SK-N-SH (cell line): ENCODE data around the gene ZNF275. TPM values are rescaled to one million over a fixed set of nuclear protein-coding genes. Genes with fewer than 3 reads are reported as not detected.

Source experiments
- CTCF ChIA-PET: fragments of 300-600, 350-600 bp; formaldehyde crosslinking; extraction: SDS; loops from one replicate; lab custom pipeline; 2021; lab: Yijun Ruan, JAX
- POLR2A ChIA-PET: fragments of 350-600 bp; sonication (Branson Sonifier 250); formaldehyde crosslinking; extraction: SDS; loops from one replicate; lab custom pipeline; 2020; ENCODE audit warnings: antibody characterized with exemption, inconsistent platforms; lab: Yijun Ruan, JAX
- DNase-seq: peaks from one replicate; pipeline ENCODE4 v3.0.0; 2012
- H2AFZ ChIP-seq: fragments of 200-600 bp; sonication (generic); 2 replicates; pipeline ENCODE4 v1.8.1; 2016; ENCODE audit warnings: antibody characterized with exemption, mild to moderate bottlenecking, low read depth
- H3F3A ChIP-seq: fragments of 200-600 bp; sonication (generic); replicated peaks from 2 replicates; pipeline ENCODE3; 2016; ENCODE audit warnings: antibody characterized with exemption, mild to moderate bottlenecking; ENCODE audit not compliant: insufficient read depth
- H3K27ac ChIP-seq, 2 experiments: fragments of 200-500 bp in 1 of 2; fragments of 200-600 bp in 1 of 2; sonication (Bioruptor generic) in 1 of 2; sonication (generic), shearing (Covaris generic) in 1 of 2; 2 replicates each; pipeline versions ENCODE4 v1.5.1 to v1.6.1; 2014 to 2016; ENCODE audit warnings: low read depth in 2 of 2, inconsistent platforms in 1 of 2, low read length in 1 of 2, mild to moderate bottlenecking in 1 of 2, mixed read lengths in 1 of 2
- H3K27me3 ChIP-seq: fragments of 200-600 bp; sonication (generic), shearing (Covaris generic); 2 replicates; pipeline ENCODE4 v1.6.1; 2016; ENCODE audit warnings: mixed run types; ENCODE audit not compliant: insufficient read depth
- H3K36me3 ChIP-seq, 2 experiments: fragments of 200-500 bp in 1 of 2; fragments of 200-600 bp in 1 of 2; sonication (Bioruptor generic) in 1 of 2; sonication (generic) in 1 of 2; replicated peaks in 1 of 2; 2 replicates each; pipeline versions ENCODE3 to v1.5.1; 2014 to 2016; ENCODE audit warnings: low read length in 1 of 2, mild to moderate bottlenecking in 1 of 2; ENCODE audit not compliant: insufficient read depth in 2 of 2, control insufficient read depth in 1 of 2
- H3K4me1 ChIP-seq, 2 experiments: fragments of 200-500 bp in 1 of 2; fragments of 200-600 bp in 1 of 2; sonication (Bioruptor generic) in 1 of 2; sonication (generic), shearing (Covaris generic) in 1 of 2; 2 replicates each; pipeline versions ENCODE4 v1.5.1 to v1.6.1; 2014 to 2016; ENCODE audit warnings: low read depth in 1 of 2, low read length in 1 of 2, mixed run types in 1 of 2; ENCODE audit not compliant: insufficient read depth in 2 of 2, control insufficient read depth in 1 of 2
- H3K4me2 ChIP-seq: fragments of 200-600 bp; sonication (generic), shearing (Covaris generic); 2 replicates; pipeline ENCODE4 v1.6.1; 2017; ENCODE audit warnings: mixed run types
- H3K4me3 ChIP-seq, 2 experiments: fragments of 200-500 bp in 1 of 2; fragments of 200-600 bp in 1 of 2; sonication (Bioruptor generic) in 1 of 2; sonication (generic), shearing (Covaris generic) in 1 of 2; 2 replicates each; pipeline versions ENCODE4 v1.5.1 to v1.8.1; 2014 to 2016; ENCODE audit warnings: low read depth in 2 of 2, inconsistent platforms in 1 of 2, low read length in 1 of 2, mild to moderate bottlenecking in 1 of 2, mixed read lengths in 1 of 2, moderate library complexity in 1 of 2
- H3K79me2 ChIP-seq: fragments of 200-600 bp; sonication (generic); 2 replicates; pipeline ENCODE4 v1.8.1; 2017; ENCODE audit warnings: mild to moderate bottlenecking; ENCODE audit not compliant: insufficient read depth
- H3K9ac ChIP-seq: fragments of 200-600 bp; sonication (generic); 2 replicates; pipeline ENCODE4 v1.6.1; 2017; ENCODE audit warnings: mixed run types
- H3K9me2 ChIP-seq: fragments of 200-600 bp; sonication (generic); 2 replicates; pipeline ENCODE4 v1.6.1; 2017; ENCODE audit warnings: mixed run types
- H3K9me3 ChIP-seq: fragments of 200-600 bp; sonication (generic); 2 replicates; pipeline ENCODE4 v1.6.1; 2017; ENCODE audit warnings: mixed run types, mild to moderate bottlenecking, moderate library complexity
- H4K20me1 ChIP-seq: fragments of 200-600 bp; sonication (generic); 2 replicates; pipeline ENCODE4 v1.6.1; 2017; ENCODE audit warnings: mild to moderate bottlenecking, mixed run types; ENCODE audit not compliant: insufficient read depth
- EP300 ChIP-seq, 2 experiments: IDR thresholded peaks; 2 replicates each; pipeline versions ENCODE4 v1.4.0 to v1.6.1; 2012; ENCODE audit warnings: borderline replicate concordance in 1 of 2, low read depth in 1 of 2, low read length in 1 of 2
- GATA2 ChIP-seq: sonication (generic); formaldehyde crosslinking; IDR thresholded peaks from 2 replicates; pipeline ENCODE4 v1.5.0; 2020; ENCODE audit warnings: mild to moderate bottlenecking, missing genetic modification reagents
- IRF3 ChIP-seq: fragments of 150-350 bp; IDR thresholded peaks from 2 replicates; pipeline ENCODE4 v1.6.1; 2016; ENCODE audit warnings: mild to moderate bottlenecking, low read depth, low read length
- MXI1 ChIP-seq: IDR thresholded peaks from 2 replicates; pipeline ENCODE4 v1.6.1; 2012; ENCODE audit warnings: mild to moderate bottlenecking, low read depth, low read length, improper control_type of control experiment
- RXRA ChIP-seq: IDR thresholded peaks from 2 replicates; pipeline ENCODE4 v1.4.0; 2012; ENCODE audit warnings: low read depth, mild to moderate bottlenecking, borderline replicate concordance
- USF1 ChIP-seq: IDR thresholded peaks from 2 replicates; pipeline ENCODE4 v1.4.0; 2012; ENCODE audit warnings: low read depth, borderline replicate concordance
- WGBS: methylation state at CpG from one replicate; pipeline ENCODE4 v1.1.6; 2017; ENCODE audit warnings: low lambda C conversion rate; 5-methylcytosine and 5-hydroxymethylcytosine counted together
- polyA plus RNA-seq, 3 experiments: library from polyadenylated mRNA; depleted of rRNA; stranded (reverse); fragments of >200 nt; gene quantifications; 2 replicates each; pipeline ENCODE4 v1.2.3, GENCODE V29; 2012
- TF ChIP-seq, protein P1 (sequence below): fragments of 150-350 bp; IDR thresholded peaks from 2 replicates; pipeline ENCODE4 v1.6.1; 2017; ENCODE audit warnings: antibody characterized with exemption, low read length, low read depth, borderline replicate concordance
- TF ChIP-seq, protein P2 (sequence below): IDR thresholded peaks from 2 replicates; pipeline ENCODE4; 2012
- TF ChIP-seq, protein P3 (sequence below): IDR thresholded peaks from 2 replicates; pipeline ENCODE4 v1.6.1; 2012; ENCODE audit warnings: mild to moderate bottlenecking, low read depth, low read length, moderate library complexity

The ZNF275 gene
- polyA plus RNA-seq, 1 of the 3 experiments (the other 2 are of a cell fraction) = 4.9 TPM

DNA sequence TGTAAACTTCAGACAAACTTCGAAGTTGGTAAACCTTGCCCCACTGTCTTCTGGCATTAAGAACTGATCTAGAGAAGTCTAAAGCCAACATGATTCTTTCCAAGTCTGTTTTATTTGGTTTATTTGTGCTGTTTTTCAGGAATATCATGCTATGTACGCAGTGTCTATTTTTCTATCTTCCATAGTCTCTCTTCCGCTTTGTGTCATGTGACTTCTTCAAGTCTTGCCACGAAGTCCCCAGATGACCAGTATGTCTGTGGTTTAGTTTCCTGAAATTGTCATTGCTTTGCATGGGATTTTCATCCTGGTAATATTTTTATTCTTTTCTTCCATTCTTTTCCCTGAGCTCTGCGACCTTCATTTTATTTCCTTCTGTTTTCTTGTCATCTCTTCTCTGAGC, 52.1 kb downstream of the ZNF275 start:
- H3K9ac ChIP-seq = no peak overlapping the region
- no peak overlapping the region for H3K4me3 ChIP-seq
- H3K4me2 ChIP-seq = no peak overlapping the region
- 24% methylated on average over 5 of the region's 5 CpGs for WGBS
- H2AFZ ChIP-seq = no peak overlapping the region
- no peaks in the 10 kb centered on the region for H3K9me3 ChIP-seq
- DNase-seq = no peak
- peaks cover 7% of the 10 kb centered on the region for H3F3A ChIP-seq
- H3K27ac ChIP-seq = no peak overlapping the region
- ChIA-PET POLR2A (no interaction called here), CTCF (no interaction called here)
- no peaks in the 10 kb centered on the region for H4K20me1 ChIP-seq
- no peaks in the 10 kb centered on the region; a peak in 1 of 4 replicates for H3K4me1 ChIP-seq
- no peaks in the 10 kb centered on the region for H3K79me2 ChIP-seq
- peaks cover 23% of the 10 kb centered on the region; the same call in 1 of the 2 replicates for H3K27me3 ChIP-seq
- no peaks in the 10 kb centered on the region for H3K36me3 ChIP-seq
- H3K9me2 ChIP-seq = no peaks in the 10 kb centered on the region
- TF ChIP-seq IRF3 = no peak
- TF ChIP-seq, protein P1, sequence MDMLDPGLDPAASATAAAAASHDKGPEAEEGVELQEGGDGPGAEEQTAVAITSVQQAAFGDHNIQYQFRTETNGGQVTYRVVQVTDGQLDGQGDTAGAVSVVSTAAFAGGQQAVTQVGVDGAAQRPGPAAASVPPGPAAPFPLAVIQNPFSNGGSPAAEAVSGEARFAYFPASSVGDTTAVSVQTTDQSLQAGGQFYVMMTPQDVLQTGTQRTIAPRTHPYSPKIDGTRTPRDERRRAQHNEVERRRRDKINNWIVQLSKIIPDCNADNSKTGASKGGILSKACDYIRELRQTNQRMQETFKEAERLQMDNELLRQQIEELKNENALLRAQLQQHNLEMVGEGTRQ = no peak
- no peak for TF ChIP-seq USF1
- TF ChIP-seq GATA2 (CRISPR knock-in tag) = no peak

DNA sequence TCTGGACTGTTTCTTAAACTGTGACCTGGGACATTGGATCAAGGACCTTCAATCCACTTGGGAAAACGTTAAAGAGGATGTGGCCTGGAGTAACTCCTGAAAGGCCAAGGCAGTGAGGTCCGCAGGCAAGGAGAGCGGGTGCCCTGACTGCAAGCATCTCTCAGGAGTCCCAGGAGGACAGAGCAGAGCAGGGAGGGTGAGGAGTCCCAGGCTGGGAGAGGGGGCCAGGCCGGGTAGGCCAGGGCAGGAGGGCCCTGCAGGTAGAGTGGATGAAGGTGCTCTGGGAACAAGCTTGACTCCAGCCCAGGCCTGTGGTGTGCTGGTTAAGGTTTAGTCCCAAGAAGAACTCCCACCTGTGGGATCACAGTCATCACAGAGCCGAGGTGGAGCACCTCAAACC, 53.4 kb downstream of the ZNF275 start:
- no peak overlapping the region for H3K9ac ChIP-seq
- no peak for DNase-seq
- 11% methylated on average over 5 of the region's 5 CpGs for WGBS
- no peaks in the 10 kb centered on the region for H3K9me3 ChIP-seq
- no peaks in the 10 kb centered on the region for H3K79me2 ChIP-seq
- H3K27ac ChIP-seq = no peak overlapping the region
- H3K36me3 ChIP-seq = no peaks in the 10 kb centered on the region
- ChIA-PET CTCF (interaction anchor here (1.4 kb wide), 1 partner anchor 446 kb away, joined by 3 read pairs; no protein-coding TSS in a partner anchor), POLR2A (no interaction called here)
- H3K4me2 ChIP-seq = no peak overlapping the region
- H3K4me1 ChIP-seq = no peaks in the 10 kb centered on the region
- no peak overlapping the region for H2AFZ ChIP-seq
- H4K20me1 ChIP-seq = no peaks in the 10 kb centered on the region
- TF ChIP-seq MXI1 (no peak), RXRA (no peak), EP300 (IDR thresholded peaks at IDR 0.05; ENCODE audit: borderline replicate concordance in 1 of 2, low read depth in 1 of 2, low read length in 1 of 2) (no peak), IRF3 (no peak)
- TF ChIP-seq, protein P2, sequence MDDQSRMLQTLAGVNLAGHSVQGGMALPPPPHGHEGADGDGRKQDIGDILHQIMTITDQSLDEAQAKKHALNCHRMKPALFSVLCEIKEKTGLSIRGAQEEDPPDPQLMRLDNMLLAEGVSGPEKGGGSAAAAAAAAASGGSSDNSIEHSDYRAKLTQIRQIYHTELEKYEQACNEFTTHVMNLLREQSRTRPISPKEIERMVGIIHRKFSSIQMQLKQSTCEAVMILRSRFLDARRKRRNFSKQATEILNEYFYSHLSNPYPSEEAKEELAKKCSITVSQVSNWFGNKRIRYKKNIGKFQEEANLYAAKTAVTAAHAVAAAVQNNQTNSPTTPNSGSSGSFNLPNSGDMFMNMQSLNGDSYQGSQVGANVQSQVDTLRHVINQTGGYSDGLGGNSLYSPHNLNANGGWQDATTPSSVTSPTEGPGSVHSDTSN = no peak
- TF ChIP-seq, protein P3, sequence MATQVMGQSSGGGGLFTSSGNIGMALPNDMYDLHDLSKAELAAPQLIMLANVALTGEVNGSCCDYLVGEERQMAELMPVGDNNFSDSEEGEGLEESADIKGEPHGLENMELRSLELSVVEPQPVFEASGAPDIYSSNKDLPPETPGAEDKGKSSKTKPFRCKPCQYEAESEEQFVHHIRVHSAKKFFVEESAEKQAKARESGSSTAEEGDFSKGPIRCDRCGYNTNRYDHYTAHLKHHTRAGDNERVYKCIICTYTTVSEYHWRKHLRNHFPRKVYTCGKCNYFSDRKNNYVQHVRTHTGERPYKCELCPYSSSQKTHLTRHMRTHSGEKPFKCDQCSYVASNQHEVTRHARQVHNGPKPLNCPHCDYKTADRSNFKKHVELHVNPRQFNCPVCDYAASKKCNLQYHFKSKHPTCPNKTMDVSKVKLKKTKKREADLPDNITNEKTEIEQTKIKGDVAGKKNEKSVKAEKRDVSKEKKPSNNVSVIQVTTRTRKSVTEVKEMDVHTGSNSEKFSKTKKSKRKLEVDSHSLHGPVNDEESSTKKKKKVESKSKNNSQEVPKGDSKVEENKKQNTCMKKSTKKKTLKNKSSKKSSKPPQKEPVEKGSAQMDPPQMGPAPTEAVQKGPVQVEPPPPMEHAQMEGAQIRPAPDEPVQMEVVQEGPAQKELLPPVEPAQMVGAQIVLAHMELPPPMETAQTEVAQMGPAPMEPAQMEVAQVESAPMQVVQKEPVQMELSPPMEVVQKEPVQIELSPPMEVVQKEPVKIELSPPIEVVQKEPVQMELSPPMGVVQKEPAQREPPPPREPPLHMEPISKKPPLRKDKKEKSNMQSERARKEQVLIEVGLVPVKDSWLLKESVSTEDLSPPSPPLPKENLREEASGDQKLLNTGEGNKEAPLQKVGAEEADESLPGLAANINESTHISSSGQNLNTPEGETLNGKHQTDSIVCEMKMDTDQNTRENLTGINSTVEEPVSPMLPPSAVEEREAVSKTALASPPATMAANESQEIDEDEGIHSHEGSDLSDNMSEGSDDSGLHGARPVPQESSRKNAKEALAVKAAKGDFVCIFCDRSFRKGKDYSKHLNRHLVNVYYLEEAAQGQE = no peak
- H3K4me3 ChIP-seq = no peak overlapping the region
- H3K9me2 ChIP-seq = no peaks in the 10 kb centered on the region
- H3K27me3 ChIP-seq = peaks cover 23% of the 10 kb centered on the region; the same call in 1 of the 2 replicates
- peaks cover 7% of the 10 kb centered on the region for H3F3A ChIP-seq
